CD4-positive, alpha-beta T cell treated with Interleukin-4 for 1 hour (primary cell): ENCODE measurements around the gene SCAF4.

Experiments
- DNase-seq, 2 donors: peaks; one replicate each; pipeline ENCODE4 v3.0.0-alpha.2; 2020 to 2022

SCAF4 gene

GRCh38 chr21:31735511-31735992 lies 3.6 kb upstream of the SCAF4 start:
- DNase-seq = no peak

- no peak for DNase-seq
These were observed 1.7 kb upstream of the SCAF4 start for GRCh38 chr21:31733551-31734149.

GRCh38 chr21:31732597-31733550 lies 956 bp upstream of the SCAF4 start:
- no peak for DNase-seq

GRCh38 chr21:31731056-31731856 lies 662 bp downstream of the SCAF4 start:
- peak; percentile 43 to 59 for DNase-seq

GRCh38 chr21:31730712-31731055 lies 1.2 kb downstream of the SCAF4 start:
- no peak for DNase-seq

GRCh38 chr21:31729622-31730343 lies 2.1 kb downstream of the SCAF4 start:
- DNase-seq = no peak

GRCh38 chr21:31728952-31729351 lies 3.0 kb downstream of the SCAF4 start:
- DNase-seq = no peak

GRCh38 chr21:31728191-31728590 lies 3.7 kb downstream of the SCAF4 start:
- no peak for DNase-seq

- DNase-seq = no peak
These were observed 4.7 kb downstream of the SCAF4 start for GRCh38 chr21:31727181-31727580.

- no peak for DNase-seq
These were observed 5.5 kb downstream of the SCAF4 start for GRCh38 chr21:31726407-31726806.

GRCh38 chr21:31725202-31725839 lies 6.6 kb downstream of the SCAF4 start:
- no peak for DNase-seq

- no peak for DNase-seq
These were observed 7.4 kb downstream of the SCAF4 start for GRCh38 chr21:31724552-31724951.

- no peak for DNase-seq
These were observed 10.5 kb downstream of the SCAF4 start for GRCh38 chr21:31721381-31721780.

- no peak for DNase-seq
These were observed 11.2 kb downstream of the SCAF4 start for GRCh38 chr21:31720739-31721138.

GRCh38 chr21:31720330-31720729 lies 11.6 kb downstream of the SCAF4 start:
- no peak for DNase-seq

- no peak for DNase-seq
These were observed 15.8 kb downstream of the SCAF4 start for GRCh38 chr21:31716106-31716505.

GRCh38 chr21:31714741-31715365 lies 17.1 kb downstream of the SCAF4 start:
- no peak for DNase-seq

- DNase-seq = no peak
These were observed 17.8 kb downstream of the SCAF4 start for GRCh38 chr21:31713973-31714740.

GRCh38 chr21:31713115-31713514 lies 18.8 kb downstream of the SCAF4 start:
- DNase-seq = no peak

- no peak for DNase-seq
These were observed 20.1 kb downstream of the SCAF4 start for GRCh38 chr21:31711745-31712285.

- DNase-seq = no peak
These were observed 20.6 kb downstream of the SCAF4 start for GRCh38 chr21:31711326-31711725.
